C4-2B (cell line): ENCODE measurements around the gene NAPB.
A peak's percentile ranks its signal among the peaks of the same experiment; 100 is the strongest.
"Not testable (repeated sequence)": the region's sequence is repeated elsewhere in the genome, so short reads cannot be mapped to it uniquely, and the experiment has no call there.

ENCODE experiments used
- H3K27ac ChIP-seq: fragments of 450-650 bp; 2 replicates; pipeline ENCODE4 v1.5.1; 2017
- ZFX ChIP-seq: fragments of 450-650 bp; IDR thresholded peaks from 2 replicates; pipeline ENCODE4 v1.6.1; 2017
- TF ChIP-seq, protein P1 (sequence below): fragments of 450-650 bp; conservative IDR thresholded peaks from 2 replicates; pipeline ENCODE4 v1.5.1; 2017; ENCODE audit warnings: mild to moderate bottlenecking

NAPB gene

DNA sequence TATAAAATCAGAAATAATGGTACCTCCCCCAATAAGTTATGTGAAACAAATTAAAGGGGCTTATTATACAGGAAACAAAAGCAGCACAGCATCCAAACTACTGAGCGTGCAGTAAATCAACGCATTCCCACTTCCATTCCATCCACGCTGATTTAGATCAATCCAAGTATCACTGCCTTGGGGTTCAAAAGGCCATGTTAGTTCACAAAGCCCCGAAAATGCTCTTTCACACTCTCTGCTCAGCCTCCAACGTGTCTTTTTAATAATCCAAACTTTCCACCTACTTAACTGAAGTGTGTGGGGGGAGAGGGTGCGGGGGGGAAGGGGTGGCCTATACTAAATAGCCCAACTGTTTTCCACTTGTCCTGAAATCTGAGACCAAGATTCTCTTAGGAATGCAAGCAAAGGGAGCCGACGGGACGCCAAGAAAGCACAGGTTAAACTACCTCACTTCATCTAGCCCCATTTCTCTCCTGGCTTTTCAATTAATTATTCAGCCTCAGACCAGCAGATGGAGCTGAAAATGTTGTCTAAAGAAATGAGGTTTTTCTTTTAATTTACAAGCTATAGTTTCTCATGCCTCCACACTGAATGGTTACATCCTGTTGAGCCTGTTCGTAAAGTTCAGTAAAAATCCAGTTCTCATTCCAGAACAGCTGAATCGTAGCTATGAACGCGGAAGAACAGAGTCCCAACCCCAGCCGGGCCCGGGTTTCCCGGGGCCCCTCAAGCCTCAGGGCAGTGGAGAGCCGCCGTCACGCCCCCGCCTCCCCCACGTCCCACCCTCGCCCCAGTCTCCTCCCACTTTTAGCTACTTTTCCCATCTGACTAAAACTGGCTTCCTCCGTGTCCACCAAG is 71.7 kb downstream of the NAPB start:
- peak overlapping the region; percentile 87 for H3K27ac ChIP-seq
- TF ChIP-seq, protein P1, sequence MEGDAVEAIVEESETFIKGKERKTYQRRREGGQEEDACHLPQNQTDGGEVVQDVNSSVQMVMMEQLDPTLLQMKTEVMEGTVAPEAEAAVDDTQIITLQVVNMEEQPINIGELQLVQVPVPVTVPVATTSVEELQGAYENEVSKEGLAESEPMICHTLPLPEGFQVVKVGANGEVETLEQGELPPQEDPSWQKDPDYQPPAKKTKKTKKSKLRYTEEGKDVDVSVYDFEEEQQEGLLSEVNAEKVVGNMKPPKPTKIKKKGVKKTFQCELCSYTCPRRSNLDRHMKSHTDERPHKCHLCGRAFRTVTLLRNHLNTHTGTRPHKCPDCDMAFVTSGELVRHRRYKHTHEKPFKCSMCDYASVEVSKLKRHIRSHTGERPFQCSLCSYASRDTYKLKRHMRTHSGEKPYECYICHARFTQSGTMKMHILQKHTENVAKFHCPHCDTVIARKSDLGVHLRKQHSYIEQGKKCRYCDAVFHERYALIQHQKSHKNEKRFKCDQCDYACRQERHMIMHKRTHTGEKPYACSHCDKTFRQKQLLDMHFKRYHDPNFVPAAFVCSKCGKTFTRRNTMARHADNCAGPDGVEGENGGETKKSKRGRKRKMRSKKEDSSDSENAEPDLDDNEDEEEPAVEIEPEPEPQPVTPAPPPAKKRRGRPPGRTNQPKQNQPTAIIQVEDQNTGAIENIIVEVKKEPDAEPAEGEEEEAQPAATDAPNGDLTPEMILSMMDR: peak; percentile 45
- no peak for TF ChIP-seq ZFX

DNA sequence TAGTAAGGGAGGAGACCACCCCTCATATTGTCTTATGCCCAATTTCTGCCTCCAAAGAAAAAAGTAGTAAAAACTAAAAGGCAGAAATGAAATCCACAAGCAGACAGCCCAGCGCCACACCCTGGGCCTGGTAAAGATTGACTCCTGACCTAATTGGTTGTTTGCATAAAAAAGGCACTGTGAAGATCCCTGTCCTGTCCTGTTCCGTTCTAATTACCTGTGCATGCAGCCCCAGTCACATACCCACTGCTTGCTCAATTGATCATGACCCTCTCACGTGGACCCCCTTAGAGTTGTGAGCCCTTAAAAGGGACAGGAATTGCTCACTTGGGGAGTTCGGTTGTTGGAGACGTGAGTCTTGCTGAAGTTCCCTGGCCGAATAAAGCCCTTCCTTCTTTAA is 72.8 kb downstream of the NAPB start:
- not testable (repeated sequence) for H3K27ac ChIP-seq

DNA sequence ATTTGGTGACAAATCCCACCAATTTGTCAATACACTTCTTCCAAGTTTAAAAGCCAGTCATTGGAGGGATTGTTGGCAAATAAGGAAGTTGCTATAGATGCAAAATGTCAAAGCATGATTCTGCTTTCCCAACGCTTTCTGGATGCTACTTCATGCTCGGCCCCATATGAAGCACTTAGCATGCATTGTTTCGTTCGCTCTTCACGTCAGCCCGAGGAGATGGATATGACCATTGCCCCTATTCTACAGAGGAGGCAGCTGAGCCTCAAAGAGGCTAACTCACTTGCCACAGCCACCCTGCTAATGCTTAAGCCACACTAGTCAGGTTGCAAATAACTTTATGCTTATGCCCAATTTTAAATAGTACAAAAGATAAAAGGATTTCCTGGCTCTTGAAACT is 73.5 kb downstream of the NAPB start:
- TF ChIP-seq ZFX: no peak
- TF ChIP-seq, protein P1: no peak
- H3K27ac ChIP-seq: no peak overlapping the region

DNA sequence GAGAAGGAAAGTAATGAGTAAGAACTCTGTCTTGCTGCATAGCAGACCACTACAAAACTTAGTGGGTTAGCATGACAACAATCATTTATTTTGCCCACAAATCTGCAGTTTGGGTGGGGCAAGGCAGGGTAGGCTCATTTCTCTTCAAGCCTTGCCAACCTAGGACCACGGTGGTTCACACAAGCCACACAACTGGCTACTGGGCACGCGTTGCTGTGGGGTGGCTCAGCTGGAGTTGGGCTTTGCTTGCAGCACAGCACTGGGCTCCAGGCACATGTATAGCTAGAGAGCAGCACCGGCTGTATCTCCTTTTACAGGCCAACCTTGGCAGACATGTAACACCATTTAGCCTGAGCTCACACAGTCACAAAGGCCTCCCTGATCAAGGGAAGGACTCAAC is 75.3 kb downstream of the NAPB start:
- TF ChIP-seq, protein P1: no peak
- no peak for TF ChIP-seq ZFX
- H3K27ac ChIP-seq: no peak overlapping the region

DNA sequence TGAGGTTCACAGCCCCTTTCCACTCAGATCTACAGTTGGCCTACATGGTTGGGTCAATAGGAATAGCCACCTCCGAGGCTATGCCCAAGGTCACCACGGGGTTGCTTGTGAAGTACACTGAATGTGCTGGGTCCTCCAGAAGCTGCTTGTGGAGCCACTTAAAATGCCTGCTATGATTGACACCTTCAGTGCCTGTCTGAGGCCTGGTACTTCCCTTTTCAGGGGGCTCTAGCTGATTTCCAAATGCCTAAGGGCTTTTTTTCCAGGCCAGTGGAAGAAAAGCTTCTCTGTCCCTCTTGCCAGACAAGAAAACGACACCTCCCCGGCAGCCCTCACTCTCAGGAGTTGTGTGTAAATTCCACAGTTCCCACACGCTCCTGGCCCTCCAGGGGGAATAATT is 77.0 kb downstream of the NAPB start:
- TF ChIP-seq ZFX: no peak
- TF ChIP-seq, protein P1: no peak
- H3K27ac ChIP-seq: no peak overlapping the region

DNA sequence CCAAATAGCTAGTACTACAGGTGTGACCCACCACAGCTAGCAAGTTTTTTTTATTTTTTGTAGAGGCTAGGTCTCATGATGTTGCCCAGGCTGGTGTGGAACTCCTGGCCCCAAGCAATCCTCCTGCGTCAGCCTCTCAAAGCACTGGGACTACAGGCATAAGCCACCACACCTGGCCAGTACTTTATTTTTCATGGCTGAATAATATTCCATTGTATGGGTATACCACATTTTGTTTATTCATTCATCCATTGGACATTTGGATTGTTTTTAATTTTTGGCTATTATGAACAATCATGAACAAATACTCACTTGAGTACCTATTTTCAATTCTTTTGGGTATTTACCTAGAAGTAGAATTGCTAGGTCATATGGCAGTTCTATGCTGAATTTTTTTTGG is 77.7 kb downstream of the NAPB start:
- H3K27ac ChIP-seq: no peak overlapping the region
- TF ChIP-seq ZFX: no peak
- TF ChIP-seq, protein P1: no peak

DNA sequence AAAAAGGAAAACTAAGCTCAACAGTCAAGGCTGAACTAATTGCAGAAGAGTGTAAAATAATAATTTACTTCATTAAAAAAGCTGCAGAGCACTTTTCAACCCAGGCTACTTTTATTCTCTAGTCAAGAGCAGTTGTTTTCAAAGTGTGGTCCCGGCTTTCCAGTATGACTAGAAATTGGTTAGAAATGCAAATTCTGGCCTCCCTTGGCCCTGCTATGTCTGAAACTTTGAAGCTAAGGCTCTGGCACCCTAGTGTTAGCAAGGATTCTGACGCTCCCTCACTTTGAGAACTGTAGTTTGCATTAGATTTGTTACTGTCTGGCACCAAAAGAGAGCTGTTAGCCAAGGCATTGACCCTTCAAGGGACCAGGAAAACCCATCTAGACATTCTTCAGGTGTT is 80.2 kb downstream of the NAPB start:
- no peak for TF ChIP-seq ZFX
- TF ChIP-seq, protein P1: no peak
- H3K27ac ChIP-seq: no peak overlapping the region

DNA sequence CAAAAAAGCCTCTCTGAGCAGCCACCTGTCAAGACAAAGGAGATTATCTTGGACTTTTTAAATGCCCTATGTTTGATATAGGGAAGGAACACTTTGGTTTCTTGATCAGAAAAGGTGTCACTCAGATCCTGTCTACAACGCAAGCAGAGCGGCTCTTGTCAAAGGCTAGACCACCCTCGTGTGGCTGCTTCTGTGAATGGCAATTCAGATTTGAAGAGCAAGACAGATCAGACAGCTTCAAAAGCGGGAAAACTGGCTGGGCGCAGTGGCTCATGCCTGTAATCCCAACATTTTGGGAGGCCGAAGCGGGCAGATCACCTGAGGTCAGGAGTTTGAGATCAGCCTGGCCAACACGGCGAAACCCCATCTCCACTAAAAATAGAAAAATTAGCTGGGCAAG is 80.8 kb downstream of the NAPB start:
- TF ChIP-seq ZFX: no peak
- TF ChIP-seq, protein P1: peak; percentile 71
- no peak overlapping the region for H3K27ac ChIP-seq
